HG02938 (cell line): ENCODE measurements around the gene GTSF1L.

ENCODE experiments used
- ATAC-seq: cut with Tn5 transposase; IDR thresholded peaks from one replicate; pipeline ENCODE4 v1.9.1; 2021; ENCODE audit warnings: mild to moderate bottlenecking, moderate library complexity; ENCODE audit not compliant: unreplicated experiment

GTSF1L gene

DNA sequence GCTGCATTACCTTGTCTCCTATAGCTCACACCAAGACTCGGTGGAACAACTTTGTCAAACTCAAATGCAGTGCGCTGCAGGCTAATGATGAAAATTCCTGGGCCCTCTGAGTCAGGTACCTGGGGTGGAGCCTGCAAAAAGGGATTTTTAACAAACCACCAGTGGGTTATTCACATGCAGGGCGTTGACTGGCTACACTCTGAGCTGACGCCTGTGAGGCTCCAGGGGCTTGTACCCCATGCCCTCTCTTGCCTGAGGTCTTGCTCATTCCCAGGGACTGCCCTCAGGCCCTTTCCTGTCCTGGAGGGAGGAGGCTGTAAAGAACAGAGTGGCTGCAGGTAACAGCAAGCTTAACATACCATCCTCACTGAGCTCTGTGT is 9.2 kb downstream of the GTSF1L start:
- ATAC-seq = no peak

DNA sequence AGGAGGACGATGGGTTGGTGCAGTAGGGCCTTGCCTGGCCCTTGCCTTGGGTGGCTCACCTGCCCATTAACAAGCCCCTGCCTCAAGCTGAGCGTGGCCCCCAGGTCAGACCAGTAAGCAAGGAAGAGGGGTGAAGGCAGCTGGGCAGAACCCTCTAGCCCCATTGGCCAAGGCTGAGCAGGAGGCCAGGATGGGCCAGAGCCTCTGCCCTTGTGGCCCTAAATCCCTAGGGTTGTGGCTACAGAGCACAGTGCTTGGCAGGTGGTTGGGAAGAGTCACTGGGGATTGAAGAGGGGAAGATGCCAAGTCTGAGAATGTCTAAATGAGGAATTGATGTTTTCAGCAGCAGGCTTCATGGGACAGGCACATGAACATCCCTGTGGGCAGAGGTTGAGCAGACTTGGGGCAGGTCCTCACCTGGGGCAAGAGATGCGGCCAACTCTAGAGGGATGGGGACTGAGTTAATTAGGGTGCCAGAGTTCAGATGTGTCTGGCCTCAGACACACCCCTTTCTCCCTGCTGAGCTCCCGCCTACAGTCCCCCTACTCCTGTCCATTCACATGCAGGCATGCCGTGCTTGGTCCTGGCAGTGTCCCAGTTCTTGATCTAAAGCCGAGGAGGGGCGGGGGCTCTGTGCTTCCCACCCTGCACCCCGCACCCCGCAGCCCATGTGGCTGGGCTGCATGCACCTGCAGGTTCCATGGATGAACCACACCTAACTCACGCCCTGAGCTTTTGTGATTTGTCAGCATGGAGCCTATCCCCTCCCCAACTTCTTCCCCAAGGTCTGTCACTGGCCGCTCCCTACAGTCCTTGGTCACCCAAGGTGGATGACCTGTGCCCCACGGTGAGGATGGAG is 9.8 kb downstream of the GTSF1L start:
- no peak for ATAC-seq

DNA sequence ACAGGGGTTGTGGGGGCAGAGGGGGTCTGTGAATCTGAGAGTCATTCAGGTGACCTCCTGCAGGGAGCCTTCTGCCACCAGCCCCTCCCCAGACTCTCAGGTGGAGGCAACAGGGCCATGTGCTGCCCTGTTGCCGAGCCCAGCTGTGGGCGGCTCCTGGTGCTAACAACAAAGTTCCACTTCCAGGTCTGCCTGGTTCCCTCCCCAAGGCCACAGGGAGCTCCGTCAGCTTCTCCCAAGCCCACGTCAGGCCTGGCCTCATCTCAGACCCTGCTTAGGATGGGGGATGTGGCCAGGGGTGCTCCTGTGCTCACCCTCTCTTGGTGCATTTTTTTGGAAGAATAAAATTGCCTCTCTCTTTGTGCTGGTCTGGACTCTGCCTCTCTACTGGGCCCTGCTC is 10.7 kb downstream of the GTSF1L start:
- no peak for ATAC-seq

DNA sequence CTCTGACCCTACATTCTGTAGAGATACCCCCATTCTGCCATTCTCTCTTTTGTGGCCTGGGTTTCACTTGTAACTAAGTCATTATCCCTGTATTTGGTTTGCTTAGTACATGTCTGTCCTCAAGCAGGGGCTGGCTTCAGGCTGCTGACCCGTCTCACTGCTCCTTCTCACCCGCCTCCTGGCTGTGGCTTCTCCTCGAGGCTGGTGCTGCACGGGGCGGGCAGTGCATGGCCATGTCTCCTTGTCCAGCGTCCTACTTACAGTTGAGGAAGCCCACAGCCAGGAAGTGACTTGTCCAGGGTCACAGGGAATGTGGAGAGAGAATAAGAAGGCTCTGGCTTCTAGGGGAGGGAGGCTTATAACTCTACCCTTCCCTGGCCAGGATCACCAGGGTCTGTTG is 11.3 kb downstream of the GTSF1L start:
- ATAC-seq = no peak

DNA sequence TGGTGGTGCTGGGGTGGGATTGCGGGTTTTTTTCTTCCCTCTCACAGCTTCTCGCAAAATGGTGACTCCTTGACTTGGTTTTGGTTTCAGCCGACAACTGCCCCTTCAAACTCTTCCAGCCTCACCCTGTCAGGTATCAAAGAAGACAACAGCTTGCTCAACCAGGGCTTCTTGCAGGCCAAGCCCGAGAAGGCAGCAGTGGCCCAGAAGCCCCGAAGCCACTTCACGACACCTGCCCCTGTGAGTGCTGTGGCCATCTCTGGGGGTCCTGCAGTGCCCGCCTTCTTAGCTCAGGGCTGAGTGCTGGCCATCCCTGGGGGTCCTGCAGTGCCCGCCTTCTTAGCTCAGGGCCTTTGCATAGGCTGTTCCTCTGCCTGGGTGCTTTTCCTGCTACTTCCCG is 11.8 kb downstream of the GTSF1L start:
- no peak for ATAC-seq

DNA sequence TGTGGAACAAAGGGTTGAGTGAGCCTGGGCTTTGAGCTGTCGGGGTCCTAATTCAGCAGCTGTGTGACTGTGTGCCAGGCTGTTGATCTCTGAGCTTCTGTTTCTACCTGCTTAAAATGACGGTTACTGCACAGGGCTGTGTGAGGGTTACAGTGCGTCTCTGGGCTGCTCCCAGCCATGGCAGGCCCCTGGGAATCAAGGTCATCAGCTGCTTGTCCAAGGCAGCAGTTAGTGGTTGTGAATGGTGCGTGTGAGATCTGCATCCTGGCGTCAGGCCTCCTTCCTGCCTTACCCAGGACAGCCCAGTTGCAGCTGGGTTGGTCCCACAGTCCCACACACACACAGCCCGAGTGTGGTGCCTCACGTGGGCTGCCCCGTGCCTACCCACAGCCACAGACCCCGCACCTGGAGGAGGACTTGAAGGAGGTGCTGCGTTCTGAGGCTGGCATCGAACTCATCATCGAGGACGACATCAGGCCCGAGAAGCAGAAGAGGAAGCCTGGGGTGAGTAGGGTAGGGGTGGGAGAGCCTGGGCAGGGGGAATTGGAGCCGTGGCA is 15.6 kb downstream of the GTSF1L start:
- ATAC-seq = no peak

DNA sequence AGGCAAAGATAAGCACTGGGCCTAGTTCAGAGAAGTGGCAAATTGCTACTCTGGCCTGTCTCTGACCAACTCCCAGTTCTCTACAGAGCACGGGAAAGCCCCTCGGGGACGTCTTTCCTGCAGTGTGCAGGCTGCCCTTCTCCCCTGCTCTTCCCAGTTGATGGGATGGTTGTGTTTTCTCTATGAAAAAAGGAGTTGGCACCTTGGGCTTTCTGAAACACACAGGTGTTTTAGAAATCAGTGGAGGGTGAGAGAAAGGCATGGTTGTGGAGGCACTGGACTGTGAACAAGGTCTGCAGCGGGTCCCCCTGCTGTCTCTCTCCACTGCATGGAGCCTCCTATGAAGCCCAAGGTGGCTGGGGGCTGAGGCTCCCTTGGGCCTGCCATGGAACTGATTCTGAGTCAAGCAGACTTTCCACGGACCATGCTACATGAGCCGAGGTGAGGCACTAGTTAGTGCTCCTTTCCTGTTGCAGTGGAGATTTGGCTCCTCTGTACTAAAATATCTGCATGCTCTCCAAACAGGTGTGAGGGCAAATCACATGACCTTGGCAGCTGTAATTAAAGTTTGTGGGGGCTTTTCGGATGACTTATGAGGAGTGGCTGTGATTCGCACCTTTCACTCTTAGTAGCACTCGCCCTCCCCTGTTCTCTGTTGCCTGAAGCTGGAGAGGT is 16.3 kb downstream of the GTSF1L start:
- ATAC-seq = peak; percentile 52

DNA sequence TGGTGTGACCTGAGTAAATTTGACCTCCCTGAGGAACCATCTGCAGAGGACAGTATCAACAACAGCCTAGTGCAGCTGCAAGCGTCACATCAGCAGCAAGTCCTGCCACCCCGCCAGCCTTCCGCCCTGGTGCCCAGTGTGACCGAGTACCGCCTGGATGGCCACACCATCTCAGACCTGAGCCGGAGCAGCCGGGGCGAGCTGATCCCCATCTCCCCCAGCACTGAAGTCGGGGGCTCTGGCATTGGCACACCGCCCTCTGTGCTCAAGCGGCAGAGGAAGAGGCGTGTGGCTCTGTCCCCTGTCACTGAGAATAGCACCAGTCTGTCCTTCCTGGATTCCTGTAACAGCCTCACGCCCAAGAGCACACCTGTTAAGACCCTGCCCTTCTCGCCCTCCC is 24.3 kb downstream of the GTSF1L start:
- no peak for ATAC-seq

DNA sequence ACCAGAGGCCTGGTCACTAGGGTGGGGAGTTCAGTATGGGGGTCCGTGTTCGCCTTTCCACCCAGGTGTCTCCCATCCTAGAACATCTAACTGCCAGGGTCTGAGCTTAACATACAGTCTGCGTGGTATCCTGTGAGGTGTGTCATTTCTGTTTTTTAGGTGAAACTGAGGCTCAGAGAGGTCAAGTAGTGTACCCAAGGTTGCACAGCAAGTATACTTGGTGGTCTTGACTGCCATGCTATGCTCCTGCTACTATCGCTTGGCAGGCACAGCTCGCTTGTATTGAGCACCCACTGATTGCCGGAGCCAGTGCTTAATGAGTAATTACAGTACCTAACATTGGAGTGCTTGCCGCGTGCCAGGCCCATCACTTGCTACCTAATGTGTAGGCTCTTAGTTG is 26.2 kb downstream of the GTSF1L start:
- no peak for ATAC-seq

DNA sequence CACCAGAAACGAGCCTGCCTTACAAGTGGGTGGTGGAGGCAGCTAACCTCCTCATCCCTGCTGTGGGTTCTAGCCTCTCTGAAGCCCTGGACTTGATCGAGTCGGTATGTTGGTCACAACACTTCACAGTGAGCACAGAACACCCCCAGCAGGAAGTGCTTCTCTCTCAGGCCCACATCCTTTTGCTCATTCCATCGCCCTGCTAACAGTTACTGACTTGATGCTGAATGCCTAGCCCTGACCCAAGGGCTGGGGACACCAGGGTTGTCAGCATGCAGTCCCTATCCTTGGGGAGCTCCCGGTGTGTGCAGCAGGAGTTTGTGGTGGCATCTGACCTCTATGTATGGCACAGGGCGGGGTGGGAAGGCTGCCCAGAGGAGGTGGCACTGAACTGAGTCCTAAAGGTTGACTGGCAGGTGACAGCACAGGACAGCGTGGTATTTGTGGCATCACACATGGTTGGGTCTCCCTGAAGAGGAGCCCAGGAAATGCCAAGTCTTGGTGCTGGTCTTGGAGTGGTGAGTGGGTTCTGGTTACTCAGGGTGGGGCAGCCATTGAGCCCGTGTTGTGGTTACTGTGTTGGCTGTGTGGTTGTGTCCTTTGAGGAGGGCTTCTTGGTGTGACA is 26.7 kb downstream of the GTSF1L start:
- no peak for ATAC-seq

DNA sequence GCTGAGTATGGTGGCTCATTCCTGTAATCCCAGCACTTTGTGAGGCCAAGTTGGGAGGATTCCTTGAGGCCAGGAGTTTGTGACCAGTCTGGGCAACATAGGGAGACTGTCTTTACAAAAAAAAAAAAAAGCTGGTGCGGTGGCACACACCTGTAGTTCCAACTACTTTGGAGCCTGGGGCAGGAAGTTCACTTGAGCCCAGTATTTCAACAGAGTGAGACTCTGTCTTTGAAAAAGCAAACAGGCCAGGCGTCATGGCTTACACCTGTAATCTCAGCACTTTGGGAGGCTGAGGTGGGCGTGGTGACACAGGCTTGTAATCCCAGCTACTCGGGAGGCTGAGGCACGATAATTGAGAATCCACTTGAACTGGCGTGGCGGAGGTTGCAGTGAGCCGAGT is 31.2 kb downstream of the GTSF1L start:
- ATAC-seq = no peak

DNA sequence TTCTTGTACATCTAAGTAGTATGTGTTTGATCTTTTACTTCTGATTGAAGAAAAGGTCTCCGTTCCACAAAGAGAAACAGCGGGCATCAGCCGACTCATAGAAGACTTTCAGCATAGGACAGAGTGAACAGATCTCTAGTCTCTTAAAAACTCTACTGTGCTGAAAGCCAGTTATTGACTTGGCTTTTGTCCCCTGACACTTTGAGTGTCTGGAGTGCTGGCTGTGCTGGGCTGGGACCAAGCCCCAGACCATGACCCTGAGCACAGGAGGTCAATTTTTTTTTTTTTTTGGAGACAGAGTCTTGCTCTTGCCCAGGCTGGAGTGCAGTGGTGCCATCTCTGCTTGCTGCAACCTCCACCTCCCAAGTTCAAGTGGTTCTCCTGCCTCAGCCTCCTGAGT is 32.0 kb downstream of the GTSF1L start:
- ATAC-seq = no peak

DNA sequence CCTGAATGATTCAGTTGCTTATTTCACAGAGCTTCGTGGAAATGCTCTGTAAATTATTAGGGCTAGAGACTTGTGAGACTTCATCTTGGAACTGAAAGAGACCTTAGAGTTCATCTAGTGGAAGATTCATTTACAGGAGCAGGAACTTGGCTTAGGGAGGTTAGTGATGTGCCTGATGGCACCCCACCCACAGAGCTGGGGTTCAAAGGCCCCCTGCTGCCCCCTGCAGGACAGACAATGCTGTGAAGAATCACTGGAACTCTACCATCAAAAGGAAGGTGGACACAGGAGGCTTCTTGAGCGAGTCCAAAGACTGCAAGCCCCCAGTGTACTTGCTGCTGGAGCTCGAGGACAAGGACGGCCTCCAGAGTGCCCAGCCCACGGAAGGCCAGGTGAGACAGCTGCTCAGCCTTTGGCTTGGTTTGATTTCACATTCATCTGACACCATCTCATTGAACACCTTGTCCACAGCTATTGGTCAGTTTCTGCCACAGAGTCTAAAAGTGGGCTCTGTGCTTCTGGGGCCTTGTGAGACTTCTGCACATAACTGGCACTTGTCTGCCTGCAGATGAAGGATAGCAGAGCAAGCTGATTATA is 34.8 kb downstream of the GTSF1L start:
- peak; percentile 47 for ATAC-seq

DNA sequence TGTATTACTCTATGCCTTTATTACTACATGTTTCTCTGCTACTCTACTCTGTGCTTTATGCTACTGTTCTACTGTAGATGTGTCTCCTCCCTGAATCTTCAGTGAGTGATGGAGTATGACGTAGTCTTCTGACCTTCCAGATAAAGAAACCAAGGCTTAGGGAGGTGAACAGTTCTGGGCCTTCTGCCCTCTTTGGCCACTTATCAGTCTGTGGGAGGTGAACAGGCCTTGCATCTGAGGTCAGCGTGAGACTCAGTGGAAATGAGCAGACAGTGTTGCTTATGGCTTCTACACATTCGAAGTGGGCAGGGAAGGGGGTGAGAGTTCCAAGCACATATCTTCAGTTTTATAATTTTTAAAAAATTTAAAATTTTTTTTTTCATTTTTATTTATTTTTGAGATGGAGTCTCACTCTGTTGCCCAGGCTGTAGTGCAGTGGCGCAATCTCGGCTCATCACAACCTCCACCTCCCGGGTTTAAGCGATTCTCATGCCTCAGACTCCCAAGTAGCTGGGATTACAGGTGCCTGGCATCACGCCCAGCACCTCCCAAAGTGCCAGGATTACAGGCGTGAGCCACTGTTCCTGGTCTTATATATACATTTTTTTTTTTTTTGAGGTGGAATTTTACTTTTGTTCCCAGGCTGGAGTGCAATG is 35.7 kb downstream of the GTSF1L start:
- ATAC-seq = no peak

DNA sequence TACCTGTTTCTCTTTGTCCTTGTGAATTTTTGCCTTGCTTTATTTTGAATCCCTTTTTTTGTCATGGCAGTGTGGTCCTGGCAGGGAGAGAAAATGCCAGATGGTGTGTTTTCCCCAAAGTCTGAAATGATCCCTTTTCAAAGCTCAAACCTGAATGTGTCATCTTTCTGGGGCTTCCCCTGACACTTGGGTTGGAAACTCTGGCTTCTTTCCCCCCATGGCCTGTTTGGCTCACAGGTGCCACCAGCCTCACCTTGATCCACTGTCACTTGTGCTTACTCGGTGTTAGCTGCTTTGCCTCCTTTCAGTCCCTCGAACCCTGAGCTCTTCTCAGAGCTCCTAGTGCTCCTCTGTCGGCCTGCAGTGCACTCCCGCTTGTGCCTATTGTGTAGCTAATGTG is 37.6 kb downstream of the GTSF1L start:
- no peak for ATAC-seq

DNA sequence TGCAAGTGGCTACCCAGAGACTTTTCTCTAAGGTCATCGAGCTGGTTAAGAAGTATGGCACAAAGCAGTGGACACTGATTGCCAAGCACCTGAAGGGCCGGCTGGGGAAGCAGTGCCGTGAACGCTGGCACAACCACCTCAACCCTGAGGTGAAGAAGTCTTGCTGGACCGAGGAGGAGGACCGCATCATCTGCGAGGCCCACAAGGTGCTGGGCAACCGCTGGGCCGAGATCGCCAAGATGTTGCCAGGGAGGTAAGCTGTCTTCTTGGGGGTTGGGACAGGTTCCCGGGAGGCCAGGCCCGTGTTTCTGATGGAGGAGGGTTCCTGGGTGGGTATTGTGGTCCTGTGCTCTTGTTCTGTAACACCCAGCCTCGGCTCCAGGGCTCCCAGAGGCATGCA is 40.0 kb downstream of the GTSF1L start:
- no peak for ATAC-seq

DNA sequence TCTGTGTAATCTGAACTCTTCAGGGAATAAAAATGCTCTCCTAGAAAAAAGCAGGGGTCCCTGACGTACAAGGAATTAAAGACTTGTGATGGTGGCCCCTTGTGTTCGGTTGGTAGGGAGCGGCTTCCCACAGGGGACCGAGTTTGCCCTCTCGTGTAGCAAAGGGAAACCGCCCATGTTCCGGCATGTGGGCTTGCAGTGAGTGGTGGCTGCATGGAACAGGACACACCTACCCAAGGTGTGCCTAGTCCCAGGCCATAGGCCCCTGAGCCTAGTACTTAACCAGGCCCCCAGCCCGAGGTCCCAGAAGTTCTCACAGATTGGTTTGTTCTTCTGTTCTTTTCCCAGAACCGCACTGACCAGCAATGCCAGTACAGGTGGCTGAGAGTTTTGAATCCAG is 44.4 kb downstream of the GTSF1L start:
- ATAC-seq = peak; percentile 8

DNA sequence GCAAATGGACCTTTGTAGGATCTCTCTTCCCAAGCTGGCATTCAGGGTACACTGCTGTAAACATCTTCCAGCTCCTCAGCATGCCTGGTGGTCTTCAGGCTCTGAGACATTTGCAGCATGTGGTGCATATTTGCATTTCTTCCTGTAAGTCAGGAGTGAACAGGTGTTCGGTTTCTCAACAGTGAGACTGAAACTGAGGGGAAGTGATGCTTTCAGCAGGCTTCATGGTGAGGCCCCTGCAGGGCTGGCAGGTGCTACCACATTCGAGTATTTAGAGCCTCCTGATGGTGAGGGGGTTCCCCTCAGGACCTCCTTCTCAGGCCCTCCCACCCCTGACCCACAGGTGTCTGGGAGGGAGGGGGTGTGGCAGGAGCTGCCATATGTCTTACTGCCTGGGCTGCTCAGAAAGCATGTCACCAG is 44.8 kb downstream of the GTSF1L start:
- ATAC-seq = peak; percentile 91

DNA sequence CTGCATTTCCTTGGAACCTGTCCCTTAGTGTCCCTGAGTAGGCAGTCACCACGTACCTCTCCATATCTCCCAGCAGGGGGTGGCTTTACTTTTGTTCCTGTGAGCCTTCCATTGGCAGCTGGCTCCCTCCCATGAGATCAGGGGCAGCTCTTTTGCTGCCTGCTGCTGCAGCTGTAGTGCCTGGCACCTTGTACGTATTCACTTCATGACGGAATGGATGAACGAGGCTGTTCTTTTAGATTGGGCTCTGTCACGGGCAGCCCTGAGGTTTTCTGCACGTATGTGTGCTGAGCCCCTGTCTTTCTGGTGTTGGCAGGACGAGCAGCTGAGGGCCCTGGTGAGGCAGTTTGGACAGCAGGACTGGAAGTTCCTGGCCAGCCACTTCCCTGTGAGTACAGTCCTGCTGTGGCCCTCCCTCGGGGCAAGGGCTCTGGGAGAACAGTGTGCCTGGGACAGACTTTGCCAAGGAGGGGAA is 45.3 kb downstream of the GTSF1L start:
- ATAC-seq = no peak

DNA sequence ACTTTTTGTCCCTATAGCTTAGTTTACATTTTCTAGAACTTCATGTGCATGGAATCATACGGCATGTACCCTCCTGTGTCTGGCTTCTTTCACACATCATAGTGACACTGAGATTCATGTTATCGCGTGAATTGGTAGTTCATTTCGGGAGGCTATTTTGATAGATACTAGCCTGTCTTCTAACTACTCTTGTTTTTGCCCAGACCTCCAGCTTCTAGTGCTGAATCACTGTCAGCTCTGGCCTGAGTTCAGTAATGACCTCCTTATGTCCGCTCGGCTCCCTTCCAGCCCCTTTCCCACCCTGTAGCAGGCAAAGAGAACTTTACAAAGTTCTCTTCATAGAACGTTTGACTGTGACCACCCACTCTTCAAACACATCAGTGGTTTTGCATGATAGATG is 45.8 kb downstream of the GTSF1L start:
- no peak for ATAC-seq

DNA sequence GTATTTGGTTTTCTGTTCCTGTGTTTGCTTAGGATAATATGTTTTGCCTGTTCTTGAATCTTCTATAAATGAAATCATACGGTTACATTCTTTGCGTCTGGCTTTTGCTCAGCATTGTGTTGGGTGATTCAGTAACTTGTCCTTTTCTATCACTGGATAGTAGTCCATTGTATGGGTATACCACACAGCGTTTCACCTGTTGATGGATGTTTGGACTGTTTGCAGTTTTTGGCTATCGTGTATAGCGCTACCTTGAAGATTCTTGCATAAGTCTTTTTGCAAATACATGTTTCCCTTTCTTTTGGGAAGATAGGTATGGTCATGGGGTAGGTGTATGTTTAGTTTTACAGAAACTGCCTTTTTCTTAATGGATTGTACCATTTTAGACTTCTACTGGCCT is 50.4 kb downstream of the GTSF1L start:
- no peak for ATAC-seq
